COLO829 (cell line): ENCODE measurements around the gene OPRM1.
A peak's percentile ranks its signal among the peaks of the same experiment; 100 is the strongest.

Source experiments
- DNase-seq: peaks from one replicate; pipeline ENCODE4 v3.0.0; 2012; ENCODE audit warnings: low spot score

The OPRM1 gene

GRCh38 chr6:154242617-154243357 lies 203.7 kb downstream of the OPRM1 start:
- DNase-seq, result no peak

GRCh38 chr6:154243793-154244750 lies 205.0 kb downstream of the OPRM1 start:
- DNase-seq, result no peak

GRCh38 chr6:154245506-154245905 lies 206.5 kb downstream of the OPRM1 start:
- DNase-seq, result no peak

- no peak for DNase-seq
These were observed 207.7 kb downstream of the OPRM1 start for GRCh38 chr6:154246723-154247118.

- DNase-seq, result no peak
These were observed 208.2 kb downstream of the OPRM1 start for GRCh38 chr6:154247119-154247861.

GRCh38 chr6:154249499-154250298 lies 210.7 kb downstream of the OPRM1 start:
- no peak for DNase-seq

- no peak for DNase-seq
These were observed 212.1 kb downstream of the OPRM1 start for GRCh38 chr6:154251116-154251515.

- DNase-seq, result no peak
These were observed 213.6 kb downstream of the OPRM1 start for GRCh38 chr6:154252678-154253077.

- no peak for DNase-seq
These were observed 218.0 kb downstream of the OPRM1 start for GRCh38 chr6:154257067-154257466.

GRCh38 chr6:154258064-154258757 lies 219.2 kb downstream of the OPRM1 start:
- no peak for DNase-seq

GRCh38 chr6:154261688-154262397 lies 222.8 kb downstream of the OPRM1 start:
- DNase-seq, result no peak

GRCh38 chr6:154266560-154267099 lies 227.6 kb downstream of the OPRM1 start:
- DNase-seq, result no peak

- no peak for DNase-seq
These were observed 228.6 kb downstream of the OPRM1 start for GRCh38 chr6:154267508-154268106.

GRCh38 chr6:154268486-154268885 lies 229.4 kb downstream of the OPRM1 start:
- no peak for DNase-seq

- DNase-seq, result no peak
These were observed 235.1 kb downstream of the OPRM1 start for GRCh38 chr6:154274168-154274567.

GRCh38 chr6:154276810-154277628 lies 238.0 kb downstream of the OPRM1 start:
- peak; percentile 43 for DNase-seq

- DNase-seq, result no peak
These were observed 238.6 kb downstream of the OPRM1 start for GRCh38 chr6:154277629-154278017.

GRCh38 chr6:154280521-154280920 lies 241.5 kb downstream of the OPRM1 start:
- no peak for DNase-seq
